Renal cortex interstitium (tissue), 11 donors: ENCODE measurements around the gene NEMP2. TPM values are rescaled to one million over a fixed set of nuclear protein-coding genes. Genes with fewer than 3 reads are reported as not detected.
"Not testable (repeated sequence)": the region's sequence is repeated elsewhere in the genome, so short reads cannot be mapped to it uniquely, and the experiment has no call there.

Experiments
- DNase-seq, 11 donors: peaks; one replicate each; pipeline ENCODE4 v3.0.0-alpha.2; 2013; ENCODE audit warnings: low read depth in 9 of 11, low spot score in 4 of 11; ENCODE audit errors: extremely low read depth in 1 of 11
- polyA plus RNA-seq, 3 donors: library from polyadenylated mRNA; unstranded; fragments of 120-200 nt; gene quantifications; one replicate each; pipeline ENCODE4 v1.2.1, GENCODE V29; 2013; ENCODE audit not compliant: insufficient read length in 3 of 3

The NEMP2 gene
- polyA plus RNA-seq, 3 donors = 10.1 to 14.3 (median 13.6) TPM

DNA sequence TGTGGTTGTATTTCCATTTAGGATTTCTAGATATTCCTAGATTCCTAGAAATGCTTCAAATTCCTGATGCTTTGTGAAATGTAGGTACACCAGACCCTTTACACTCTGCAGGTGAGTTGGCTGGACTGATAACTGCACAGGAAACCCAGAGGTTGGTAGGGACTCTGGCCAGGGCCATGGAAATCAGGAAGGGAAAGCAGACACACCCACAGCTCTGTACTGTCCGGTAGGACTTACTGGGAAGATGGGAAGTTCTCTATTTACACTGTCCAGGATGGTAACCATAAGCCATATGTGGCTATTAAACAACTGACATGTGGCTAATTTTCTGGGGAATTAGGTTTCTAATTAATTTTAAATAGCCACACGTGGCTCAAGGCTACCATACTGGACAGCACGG lies 31.4 kb downstream of the NEMP2 start:
- no peak for DNase-seq

DNA sequence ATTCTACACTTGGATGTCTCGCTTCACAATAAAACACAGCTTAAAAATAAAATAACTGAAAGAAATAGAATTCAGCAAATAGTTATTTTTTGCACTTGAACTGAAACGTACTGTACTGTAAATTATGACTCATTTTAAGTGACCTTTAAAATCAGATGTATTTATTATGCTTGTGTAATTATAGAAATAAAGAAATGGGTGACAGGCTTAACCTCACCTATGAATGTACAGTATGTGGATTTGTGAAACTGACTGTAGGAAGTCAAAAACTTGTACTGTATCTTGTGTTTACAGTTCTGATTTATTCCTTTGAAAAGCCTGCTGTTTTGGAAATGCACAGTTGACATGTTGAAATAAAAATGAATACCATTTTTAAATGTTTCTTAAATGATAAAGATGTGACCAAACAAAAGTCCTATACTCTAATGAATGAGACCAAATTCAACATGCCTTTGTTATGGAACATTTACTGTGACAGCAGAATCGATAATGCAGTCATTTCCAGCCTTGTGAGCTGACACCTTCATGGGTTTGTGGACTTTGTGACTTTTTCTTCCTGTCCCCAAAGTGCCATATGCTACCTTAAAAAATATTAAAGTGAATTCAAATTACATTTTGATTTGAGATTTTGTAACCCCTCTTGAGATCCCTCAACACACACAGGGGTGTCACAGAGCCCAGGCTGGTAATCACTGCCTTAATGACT lies 32.7 kb downstream of the NEMP2 start:
- no peak for DNase-seq

DNA sequence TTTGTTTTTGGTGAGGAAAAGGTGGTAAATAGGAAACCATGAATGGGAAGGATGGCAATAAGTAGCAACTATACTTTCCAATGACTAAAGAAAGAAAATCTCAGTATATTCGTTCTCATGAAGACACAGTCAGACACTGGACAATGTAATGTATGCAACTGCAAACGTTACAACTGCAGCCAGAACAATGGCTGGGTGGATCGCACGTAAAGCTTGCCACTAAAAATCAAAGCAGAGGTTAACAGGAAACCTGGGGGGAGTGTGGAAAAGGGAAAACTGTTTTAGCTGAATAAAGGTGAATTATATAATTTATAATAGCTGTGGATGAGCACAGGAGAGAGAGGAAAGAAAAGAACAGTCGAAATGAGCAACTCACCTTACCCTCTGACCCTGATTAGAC lies 33.3 kb downstream of the NEMP2 start:
- DNase-seq = no peak

GRCh38 chr2:190500054-190500502 lies 34.4 kb downstream of the NEMP2 start:
- DNase-seq = no peak

DNA sequence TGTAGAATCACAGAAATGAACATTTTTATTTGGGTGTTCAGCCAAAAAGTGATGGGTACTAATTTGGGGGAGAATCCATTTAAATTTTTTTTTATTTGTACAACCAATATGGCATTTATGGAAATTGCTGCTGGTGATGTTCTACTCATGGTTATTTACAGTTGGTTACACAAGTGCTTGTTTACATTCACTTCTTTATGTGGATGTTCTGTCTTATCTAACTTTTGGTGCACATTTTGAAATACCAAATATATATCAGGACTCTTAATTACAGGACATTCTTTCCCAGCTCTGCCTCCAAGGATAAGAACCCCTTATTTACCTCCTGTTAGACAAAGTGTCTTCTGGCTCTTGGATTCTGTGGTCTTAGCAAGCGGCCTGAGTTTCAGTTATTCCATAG lies 35.2 kb downstream of the NEMP2 start:
- DNase-seq = no peak

DNA sequence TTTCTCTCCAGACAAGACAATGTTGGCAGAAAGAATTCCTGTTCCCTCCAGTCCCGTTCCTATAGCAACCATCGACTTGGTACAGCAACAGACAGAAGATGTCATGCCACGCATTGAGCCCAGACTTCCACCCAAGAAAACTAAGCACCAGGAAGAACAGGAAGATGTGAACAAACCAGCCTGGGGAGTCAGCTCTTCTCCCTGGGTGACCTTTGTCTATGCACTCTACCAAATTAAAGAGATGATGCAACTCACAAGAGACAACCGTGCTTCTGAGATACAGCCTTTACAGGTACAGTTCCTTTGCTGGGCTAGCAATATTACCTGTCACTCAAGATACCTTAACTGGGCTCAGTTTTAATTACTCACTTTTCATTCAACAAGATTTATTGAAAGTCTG lies 37.1 kb downstream of the NEMP2 start:
- no peak for DNase-seq

DNA sequence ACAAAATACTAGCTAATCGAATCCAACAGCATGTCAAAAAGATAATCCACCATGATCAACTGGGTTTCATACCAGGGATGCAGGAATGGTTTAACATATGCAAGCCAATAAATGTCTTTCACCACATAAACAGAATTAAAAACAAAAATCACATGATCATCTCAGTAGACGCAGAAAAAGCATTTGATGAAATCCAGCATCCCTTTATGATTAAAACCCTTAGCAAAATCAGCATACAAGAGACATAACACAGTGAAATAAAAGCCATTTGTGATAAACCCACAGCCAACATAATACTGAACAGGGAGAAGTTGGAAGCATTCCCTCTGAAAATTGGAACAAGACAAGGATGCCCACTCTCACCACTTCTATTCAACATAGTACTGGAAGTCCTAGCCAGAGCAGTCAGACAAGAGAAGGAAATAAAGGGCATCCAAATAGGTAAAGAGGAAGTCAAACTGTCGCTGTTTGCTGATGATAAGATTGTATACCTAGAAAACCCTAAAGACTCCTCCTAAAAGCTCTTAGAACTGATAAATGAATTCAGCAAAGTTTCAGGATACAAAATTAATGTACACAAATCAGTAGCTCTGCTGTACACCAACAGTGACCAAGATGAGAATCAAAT lies 39.8 kb downstream of the NEMP2 start:
- not testable (repeated sequence) for DNase-seq

- DNase-seq = no peak
Observed at GRCh38 chr2:190493095-190493494, 41.4 kb downstream of the NEMP2 start.

DNA sequence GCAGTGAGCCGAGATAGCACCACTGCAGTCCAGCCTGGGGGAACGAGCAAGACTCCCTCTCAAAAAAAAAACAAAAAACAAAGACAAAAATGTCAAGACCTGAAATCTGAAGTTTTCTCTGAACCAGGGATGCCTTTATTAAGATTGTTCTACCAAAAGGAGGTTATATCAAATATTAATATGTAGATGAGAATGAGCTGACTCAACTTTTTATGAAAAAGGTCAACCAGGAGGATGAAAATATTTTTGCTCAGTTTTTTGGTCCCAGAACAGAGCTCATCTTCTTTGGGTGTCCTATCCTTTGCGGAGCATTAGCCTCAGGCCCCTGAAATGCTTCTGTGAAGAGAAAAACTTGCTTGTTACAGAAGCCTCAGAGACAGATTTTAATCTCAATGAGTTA lies 44.0 kb downstream of the NEMP2 start:
- no peak for DNase-seq

GRCh38 chr2:190489475-190489874 lies 45.0 kb downstream of the NEMP2 start:
- no peak for DNase-seq

DNA sequence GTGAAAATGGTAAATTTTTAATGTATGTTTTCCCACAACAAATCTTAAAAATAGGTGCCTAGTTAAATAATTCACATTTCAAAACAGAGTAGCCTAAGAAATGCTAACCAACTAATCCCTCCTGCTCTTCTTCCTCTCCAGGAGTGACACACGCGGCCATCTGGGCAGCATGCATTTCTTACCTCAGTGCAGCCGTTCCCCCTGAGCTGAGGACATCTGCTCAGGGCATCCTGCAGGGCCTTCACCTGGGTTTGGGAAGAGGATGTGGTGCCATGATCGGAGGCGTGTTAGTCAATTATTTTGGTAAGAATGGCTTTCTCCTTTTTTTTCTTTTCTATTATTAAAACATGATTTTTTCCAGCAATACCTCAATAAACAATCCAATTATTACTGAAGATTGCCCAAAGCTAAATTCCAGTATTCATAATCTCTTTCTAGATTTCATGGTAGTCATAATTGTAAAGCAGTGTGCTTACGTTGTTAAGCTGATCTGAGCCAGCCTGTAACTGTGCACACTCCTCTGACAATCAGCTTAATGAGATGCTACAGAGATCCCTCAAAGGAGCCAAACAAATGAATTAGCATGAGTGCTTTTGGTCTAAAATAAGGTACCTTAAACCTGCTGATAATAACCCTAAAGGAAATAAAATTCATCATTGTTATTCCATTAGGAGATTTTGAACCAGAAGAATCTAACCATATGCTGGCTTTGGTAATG lies 45.8 kb downstream of the NEMP2 start:
- no peak for DNase-seq

DNA sequence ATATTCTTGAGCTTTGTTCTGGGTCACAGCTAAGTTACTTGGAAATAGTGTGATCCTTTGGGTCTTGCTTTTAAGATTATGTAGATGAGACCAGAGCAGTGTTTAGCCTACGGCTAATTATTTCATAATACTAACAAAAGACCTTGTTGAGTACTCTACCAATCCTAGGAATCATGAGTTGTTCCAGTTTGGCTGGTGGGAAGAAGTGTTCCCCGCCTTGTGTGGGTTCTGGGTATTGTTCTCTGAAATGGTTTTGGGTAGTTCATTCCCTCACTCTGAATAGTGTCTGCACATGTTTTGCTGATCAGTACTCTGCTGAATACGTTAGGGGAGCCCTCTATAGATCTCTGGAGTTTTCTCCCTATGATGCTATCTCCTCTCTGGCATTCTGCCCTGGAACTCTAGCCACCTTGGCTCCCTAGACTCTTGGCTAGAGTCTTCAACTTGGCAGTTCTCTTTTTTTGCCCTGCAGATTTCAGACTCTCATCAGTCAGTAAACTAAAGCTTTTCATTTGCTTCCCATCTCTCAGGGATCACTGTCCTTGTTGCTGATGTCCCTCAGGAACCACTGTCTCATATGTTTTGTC lies 48.4 kb downstream of the NEMP2 start:
- no peak for DNase-seq

- DNase-seq = no peak
Observed at GRCh38 chr2:190482451-190482850, 52.1 kb downstream of the NEMP2 start.

DNA sequence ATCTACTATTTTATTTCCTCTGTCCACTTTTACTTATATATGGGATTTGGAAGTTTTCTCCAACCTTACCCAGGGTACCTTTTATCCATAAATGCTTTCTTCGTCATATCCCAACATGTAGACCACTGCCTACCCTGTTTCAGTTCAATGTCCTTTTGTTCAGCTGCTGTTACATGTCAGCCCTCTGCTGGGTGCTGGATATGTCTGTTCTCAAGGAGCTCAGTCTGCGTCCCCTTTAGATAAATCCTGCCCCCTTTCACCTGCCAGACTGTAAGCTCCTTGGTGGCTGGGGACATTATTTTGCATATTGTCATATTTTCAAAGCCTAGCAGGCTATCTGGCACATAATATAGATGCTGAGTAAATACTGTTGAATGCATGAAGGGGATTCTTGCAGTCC lies 53.2 kb downstream of the NEMP2 start:
- no peak for DNase-seq

DNA sequence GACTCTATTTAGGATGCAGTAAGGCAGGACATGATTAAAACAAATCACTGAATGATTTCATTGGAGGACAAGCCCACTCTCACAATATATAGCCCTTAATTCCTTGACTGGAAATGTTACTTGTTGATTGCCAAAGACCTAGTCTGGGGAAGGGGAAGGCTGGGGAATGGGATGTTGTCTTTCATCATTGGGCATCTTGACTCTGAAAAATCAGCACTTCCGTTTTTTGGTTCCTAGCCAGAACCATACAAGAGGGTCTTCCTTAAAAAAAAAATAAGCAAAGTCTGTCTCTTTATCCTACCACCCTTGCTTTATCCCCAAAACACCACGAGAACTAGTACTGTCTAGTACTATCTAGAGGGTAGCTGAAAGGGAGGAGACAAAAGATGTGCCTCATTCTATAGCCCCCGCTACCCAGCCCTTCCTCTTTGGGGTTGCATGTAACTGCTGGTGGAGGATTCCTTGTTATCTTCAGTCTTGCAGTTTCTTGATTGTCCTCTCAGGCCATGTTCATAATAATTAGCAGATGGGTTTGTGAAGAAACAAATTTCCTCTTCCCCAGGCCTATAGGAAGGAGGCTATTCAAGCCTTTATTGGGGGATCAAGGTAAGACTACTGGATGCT lies 55.8 kb downstream of the NEMP2 start:
- DNase-seq = no peak

DNA sequence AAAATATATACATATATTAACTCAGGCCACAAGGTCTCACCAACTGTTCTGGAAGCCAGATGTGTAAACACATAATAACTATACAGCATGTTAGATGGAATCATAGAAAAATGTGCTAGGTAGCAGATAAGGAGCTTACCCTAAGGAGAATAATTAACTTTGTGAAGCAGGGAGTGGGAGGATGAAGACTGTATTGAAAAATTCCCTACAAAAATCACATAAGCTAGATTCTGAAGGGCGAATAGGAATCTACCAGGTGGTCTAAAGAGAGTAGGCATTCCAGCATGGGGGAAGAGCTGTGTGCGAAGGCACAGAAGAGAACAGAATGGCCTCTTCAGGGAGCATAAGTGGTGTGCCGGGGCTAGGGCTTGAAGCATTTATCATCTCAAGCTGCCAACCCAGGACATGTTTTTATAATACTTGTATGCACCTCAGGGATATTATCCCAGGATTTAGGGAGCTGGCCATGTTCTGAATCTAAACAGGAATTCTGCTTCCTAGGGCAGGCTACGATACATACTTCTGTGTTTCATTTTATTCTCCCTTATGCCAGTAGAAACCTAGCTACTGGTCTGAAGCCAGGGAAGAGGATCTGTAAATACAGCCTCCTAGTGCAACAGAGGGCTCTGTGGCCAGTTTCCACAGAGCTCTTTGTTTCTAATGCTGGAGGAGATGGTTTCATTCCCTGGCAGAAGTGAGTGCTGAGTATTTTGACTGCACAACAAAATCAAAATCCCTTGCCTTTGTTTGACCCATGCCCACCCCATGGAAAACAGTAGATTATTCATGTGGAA lies 56.7 kb downstream of the NEMP2 start:
- peak in 1 of 11 donors; percentile 41 for DNase-seq

GRCh38 chr2:190470256-190470826 lies 64.2 kb downstream of the NEMP2 start:
- DNase-seq = no peak

- peak in 3 of 11 donors; percentile 30 to 48 (median 39) for DNase-seq
Observed at GRCh38 chr2:190469771-190470170, 64.8 kb downstream of the NEMP2 start.
